Measurements from ENCODE around the gene DLEC1.

Gene DLEC1

DNA sequence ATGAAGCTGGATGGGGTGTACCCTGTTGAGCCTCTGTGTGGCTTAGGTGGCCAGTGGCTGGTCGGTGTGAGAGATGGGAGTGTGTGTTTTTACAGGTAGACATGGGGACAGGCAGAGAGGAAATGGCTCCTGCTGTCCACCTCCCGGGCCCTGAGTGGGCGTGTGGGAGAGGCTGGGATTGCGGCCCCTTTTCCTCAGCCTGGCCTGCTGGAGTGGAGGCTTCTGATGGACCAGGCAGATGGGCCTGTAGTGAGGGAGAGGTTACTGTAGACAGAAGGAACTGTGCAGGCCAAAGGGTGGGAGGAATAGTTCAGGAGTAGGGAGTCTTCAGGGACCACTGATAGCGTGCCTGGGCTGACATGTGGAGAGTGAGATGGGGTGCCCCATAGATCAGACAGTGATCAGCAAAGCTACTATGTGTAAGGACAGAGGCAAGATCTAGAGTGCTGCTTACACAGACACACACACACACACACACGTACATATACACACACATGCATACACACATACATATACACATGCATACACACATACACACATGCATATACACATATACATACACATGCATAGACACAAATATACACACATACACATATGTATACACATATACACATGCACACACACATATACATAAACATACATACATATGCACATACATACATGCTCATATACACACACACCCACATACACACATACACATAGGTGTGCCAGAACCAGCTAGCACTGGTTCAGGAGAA is 71.5 kb downstream of the DLEC1 start:
- peak; percentile 24 for DNase-seq

DNA sequence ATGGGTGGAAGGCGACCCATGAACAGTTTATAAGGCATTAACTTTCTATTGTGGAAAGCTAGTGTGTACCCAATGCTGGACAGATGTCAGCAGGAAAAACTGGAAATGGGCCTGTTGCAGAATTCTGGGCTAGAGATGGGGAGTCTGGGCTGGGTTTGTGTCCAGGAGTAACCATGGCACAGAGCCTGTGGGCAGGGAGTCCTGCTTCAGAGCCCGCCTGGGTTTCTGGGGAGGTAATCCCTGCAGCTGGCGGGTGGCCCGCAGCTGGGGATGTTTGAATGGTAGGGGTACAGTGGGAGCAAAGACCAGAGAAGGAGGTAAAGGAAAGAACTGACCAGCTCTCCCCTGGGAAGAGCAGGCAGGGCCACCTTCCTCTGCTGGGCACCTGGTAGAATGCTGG is 72.2 kb downstream of the DLEC1 start:
- no peak for DNase-seq

DNA sequence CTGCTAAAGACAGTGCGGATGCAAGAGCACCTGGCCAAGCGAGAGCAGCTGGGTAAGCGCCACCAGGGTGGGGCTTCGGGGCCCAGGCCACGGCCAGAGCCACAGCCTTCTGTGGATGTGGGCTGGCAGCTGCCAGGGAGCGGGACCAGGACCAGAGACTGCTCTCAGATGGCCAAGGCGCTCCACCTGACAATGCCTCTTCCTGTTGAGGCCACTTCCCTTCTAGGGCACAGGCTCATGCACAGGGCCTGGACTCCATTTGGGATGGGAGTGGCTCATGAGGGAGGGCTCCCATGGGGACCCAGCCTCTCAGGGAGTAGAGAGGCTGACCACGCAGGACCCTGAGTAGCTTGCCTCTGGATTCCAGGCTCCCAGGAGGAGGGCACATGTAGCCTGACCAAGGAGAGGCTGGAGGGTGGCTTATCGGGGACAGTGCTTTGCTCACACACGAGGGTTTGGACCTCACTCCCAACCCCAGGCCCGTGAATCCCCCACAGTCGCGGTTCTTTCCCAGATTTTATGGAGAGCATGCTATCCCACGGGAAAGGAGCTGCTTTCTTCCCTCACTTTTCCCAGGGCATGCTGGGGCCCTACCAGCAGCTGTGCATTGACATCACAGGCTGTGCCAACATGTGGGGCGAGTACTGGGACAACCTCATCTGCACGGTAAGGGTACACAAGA is 72.8 kb downstream of the DLEC1 start:
- peak; percentile 25 for DNase-seq

DNA sequence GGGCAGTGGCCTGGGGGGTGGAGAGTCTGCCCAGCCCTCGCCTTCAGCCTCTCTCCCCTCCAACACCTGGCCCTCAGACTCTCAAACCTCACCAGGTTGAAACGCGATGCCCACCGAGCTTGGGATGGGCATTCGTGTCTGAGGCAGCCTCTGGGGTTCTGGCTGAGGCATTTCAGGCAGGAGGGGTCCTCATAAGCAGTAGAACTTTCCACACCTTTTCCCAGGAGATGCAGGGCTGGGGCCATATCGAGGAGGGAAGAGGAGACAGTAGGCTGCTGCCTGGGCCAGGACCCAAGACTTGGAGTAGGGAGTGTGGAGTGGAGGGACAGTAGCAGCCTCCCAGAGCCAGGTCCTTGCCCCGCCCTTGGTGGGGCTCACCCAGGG is 73.4 kb downstream of the DLEC1 start:
- DNase-seq: no peak

DNA sequence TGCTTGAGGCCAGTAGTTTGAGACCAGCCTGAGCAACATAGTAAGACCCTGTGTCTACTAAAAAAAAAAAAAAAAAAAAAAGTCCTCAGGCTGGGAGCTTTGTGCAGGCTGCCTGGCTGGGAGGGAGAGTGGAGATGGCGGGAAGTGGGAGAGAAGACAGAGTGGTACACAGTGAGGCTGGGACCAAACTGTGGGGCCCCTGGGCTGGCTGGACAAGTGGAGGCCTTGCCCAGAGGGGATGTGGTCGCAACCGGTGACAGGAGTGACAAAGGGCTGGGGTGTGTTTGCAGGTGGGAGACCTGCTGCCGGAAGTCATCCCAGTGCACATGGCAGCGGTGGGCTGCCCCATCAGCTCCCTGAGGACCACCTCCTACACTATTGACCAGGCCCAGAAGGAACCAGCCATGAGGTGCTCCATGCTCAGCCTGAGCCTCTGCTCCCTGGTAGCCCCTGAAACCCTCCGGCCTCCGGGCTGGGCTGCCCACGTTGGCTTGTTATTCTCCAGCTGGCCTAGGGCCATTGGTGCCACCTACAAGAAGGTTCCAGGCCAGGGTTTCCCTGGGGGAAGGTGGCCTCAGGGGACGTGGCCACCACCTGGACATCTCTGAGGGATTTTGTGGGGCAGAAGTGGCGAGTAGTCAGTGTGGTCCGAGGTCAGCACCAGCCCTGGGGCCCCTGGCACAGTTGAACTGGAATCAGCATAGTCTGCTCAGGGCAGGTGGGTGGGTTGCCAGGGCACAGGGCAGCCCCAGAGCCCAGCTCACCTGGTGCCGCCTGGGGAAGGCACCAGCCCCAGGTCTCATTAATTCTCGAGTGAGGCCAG is 75.3 kb downstream of the DLEC1 start:
- peak; percentile 25 for DNase-seq

DNA sequence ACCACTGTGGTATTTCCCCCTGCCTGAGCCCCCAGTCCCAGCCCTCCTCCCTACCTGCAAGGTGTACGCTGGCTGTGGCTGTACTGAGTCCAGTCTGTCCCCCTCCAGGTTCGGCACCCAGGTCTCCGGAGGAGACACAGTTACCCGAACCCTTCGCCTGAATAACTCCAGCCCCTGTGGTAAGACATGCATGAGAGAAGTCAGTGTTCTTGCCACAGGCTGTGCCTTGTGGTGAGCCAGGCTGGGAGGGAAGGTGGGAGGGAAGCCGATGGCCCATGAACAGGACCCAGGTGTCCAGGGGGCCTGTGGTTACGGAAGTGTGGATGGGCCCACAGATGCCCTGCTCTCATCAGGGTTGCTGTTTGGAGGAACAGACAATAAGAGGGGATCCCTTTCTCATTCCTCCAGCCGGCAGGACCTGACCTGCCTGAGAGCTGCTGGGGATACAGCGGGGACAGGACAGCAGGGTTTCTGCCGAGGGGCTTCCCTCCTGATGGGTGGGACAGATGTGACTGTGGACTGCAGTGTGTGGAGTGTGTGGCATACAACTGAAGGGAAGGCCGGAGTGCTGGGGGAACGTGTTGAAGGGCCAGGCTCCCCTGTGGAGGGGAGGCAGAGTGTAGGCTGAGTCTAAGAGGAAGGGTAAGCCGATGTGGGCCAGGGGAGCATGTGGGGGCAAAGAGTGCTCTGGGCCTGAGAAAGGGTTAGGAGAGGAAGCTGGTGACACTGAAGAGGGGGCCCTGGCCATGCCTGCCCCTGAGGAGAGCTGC is 76.1 kb downstream of the DLEC1 start:
- peak; percentile 26 for DNase-seq

DNA sequence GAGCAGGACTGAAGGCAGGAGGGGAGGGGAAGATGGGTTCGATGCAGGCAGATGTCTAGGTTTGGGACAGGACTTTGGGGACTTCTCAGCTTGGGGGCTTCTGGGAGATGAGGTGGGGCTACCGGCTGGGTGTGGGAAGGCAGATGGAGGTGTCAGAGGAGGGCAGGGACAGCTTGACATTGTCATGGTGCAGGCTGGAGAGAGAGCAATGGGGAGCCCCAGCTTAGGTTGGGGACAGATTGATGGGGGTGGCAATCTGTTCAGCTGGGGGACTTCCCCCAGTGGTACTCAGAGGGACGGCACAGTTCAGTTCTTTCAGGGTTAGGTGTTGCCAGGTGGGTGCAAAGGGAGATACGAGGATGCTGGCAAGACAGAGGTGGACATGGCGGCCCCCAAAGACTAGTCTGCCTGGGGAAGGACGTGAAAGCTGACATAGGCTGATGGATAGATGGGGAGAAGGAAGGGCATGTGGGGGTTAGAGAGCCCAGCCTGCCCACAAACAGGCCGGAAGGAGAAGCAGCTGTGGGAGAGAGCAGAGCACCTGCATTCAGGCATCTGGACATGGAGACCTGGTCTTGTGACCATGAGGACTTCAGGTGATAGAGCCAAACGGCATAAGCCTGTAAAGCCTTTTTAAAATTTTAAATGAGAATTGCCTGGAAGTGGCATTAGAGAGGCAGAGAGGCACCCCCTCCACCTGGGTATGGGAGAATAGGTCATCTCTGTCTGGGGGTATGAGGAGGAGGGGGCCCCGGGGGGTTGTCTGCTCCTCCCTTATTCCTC is 76.8 kb downstream of the DLEC1 start:
- DNase-seq: peak; percentile 26

DNA sequence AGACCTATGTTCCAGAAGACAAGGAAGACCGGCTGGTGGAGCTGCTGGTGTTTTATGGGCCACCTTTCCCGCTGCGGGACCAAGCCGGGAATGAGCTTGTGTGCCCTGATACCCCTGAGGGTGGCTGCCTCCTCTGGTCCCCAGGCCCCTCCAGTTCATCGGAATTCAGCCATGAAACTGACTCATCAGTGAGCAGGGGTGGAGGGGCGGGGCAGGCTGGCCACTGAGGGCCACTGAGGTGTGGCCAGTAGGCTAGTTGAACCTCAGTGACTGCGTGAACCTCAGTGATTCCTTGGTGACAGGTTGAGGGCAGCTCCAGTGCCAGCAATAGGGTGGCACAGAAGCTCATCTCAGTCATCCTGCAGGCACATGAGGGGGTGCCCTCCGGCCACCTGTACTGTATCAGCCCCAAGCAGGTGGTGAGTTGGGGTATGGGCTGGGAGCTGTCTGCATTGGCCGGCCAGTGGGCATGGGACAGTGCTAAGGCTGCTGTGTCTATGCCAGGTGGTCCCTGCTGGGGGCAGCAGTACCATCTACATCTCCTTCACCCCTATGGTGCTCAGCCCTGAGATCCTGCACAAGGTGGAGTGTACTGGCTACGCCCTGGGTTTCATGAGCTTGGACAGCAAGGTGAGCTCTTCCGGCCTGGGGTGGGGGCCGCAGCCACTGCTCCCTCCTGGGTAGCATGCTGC is 77.6 kb downstream of the DLEC1 start:
- DNase-seq: peak; percentile 25

DNA sequence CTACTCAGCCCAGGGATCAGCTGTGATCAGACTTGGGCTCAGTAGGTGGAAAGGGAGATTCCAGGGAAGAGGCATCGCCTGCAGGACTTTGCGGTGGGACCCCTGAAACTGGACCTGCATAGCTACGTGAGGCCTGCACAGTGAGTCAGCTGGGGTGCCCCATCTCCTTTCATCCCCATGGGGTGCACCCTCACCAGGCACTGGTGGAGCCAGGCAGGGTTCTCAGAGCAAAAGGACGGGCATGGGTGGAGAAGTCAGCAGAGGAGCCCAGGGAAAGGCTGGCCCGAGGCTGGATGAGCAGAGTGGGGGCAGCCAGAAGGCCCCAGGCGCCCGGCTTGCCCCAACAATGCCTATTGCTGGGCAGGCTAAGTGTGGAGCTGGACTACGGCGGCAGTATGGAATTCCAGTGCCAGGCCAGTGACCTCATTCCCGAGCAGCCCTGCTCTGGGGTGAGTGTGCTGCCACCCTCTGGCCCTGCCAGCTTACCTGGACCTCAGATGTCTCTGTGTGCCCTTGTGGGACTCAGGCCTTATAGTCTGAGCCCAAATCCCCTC is 78.2 kb downstream of the DLEC1 start:
- DNase-seq: no peak

DNA sequence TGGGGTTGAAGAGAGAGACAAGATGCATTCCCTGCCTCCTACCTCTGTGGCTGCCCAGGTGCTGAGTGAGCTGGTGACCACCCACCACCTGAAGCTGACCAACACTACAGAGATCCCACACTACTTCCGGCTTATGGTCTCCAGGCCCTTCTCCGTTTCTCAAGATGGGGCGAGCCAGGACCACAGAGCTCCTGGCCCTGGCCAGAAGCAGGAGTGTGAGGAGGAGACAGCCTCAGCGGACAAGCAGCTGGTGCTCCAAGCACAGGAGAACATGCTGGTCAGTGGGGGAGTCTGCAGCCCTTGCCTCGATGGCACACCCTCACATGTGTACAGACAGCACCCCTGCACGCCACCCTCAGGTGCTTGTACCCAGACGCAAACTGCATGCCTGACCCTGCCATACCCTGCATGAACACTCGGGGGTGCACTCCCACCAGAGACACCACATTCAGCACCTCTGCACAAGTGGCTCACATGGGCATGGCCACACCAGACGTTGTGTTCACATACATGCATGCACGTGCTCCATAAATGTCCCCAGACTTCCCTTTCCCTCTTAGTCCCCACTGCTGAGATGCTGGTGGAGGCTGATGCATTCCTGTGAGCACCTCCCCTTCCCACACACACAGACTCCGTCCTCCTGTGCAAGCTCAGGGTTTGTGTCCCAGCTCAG is 78.9 kb downstream of the DLEC1 start:
- peak; percentile 70 for DNase-seq

DNA sequence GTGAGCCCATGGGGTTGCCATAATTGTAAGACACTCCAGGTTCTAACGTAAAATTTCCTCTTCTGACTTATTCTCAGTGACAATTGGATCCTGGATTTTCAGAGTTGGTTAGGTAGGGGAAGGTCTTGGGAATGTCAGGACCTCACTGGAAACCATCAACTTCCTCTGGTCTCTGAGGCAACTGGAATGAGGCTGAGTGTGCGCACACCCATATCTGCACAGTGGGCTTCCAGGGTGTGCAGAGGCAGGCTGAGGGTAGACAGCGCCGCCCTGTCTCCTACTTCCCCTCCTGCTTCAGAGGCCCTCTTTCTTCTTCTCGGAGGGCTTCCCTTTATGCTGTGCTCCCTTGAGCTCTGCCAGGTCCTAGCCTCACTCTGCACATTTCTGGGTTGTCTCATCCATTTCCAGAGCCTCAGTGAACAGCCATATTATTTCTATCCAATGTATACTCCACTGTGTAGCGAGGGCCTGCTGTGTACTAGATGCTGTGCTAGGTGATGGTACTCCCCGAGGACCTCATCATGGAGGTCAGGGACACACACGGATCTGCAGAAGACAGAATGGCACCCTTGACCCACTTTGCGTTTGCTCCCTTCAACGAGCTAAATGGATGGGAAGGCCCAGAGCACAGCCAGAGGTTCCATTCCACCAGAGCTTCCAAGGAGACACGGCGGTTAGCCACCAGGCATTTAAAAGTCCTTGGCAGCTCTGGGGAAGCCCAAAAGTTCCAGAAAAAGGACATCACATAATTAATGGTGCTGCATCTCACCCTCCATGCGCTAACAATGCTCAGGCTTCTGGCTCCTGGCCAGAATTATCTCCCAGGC is 79.6 kb downstream of the DLEC1 start:
- DNase-seq: peak; percentile 17

DNA sequence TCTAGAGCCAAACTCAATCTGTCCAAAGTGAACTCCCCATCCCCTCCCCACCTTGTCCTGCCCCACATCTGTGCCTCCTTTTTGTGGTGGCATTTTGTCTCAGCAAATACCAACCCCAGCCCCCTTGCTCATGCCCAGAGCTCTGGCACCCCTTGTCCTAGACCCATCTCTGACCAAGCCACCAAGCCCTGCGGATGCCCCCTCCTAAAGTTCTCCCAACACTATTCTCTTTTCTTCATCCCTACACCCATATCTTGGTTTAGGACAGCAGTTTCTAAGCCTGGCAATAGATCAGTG is 80.2 kb downstream of the DLEC1 start:
- DNase-seq: peak; percentile 7

DNA sequence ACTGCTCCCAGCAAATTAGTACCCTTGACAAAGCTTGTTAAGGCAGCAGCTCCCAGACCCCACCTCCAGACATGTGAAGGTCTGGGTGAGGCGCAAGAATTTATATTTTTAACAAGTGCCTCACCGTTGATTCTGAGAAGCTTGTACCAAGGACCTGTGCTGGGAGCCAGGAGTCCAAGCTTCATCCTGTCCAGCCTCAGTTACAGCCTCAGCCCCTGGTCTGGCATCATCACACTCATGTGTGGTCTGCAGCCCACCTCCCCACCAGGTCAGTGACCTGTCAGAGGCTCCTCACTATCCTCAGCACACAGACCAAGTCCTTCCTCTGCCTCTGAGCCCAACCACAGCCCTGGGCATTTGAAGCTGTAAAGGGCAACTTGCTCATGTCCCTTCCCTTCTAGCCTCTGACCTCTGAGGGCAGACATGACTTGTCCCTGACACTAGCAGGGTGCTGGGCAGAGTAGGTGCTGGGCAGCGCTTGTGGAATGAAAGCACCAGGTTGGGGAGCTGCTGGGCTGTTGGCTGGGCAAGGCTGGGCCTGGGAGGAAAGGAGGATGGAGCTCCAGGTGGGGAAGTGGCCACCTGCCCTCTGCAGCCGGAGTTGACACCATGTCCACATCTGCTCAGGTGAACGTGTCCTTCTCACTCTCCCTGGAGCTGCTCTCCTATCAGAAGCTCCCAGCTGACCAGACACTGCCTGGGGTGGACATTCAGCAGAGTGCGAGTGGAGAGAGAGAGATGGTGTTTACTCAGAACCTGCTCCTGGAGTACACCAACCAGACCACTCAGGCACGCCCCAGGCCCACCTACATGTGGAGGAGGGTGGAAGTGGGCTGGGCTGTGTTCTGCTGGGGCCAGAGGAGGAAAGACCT is 81.0 kb downstream of the DLEC1 start:
- peak; percentile 29 for DNase-seq

DNA sequence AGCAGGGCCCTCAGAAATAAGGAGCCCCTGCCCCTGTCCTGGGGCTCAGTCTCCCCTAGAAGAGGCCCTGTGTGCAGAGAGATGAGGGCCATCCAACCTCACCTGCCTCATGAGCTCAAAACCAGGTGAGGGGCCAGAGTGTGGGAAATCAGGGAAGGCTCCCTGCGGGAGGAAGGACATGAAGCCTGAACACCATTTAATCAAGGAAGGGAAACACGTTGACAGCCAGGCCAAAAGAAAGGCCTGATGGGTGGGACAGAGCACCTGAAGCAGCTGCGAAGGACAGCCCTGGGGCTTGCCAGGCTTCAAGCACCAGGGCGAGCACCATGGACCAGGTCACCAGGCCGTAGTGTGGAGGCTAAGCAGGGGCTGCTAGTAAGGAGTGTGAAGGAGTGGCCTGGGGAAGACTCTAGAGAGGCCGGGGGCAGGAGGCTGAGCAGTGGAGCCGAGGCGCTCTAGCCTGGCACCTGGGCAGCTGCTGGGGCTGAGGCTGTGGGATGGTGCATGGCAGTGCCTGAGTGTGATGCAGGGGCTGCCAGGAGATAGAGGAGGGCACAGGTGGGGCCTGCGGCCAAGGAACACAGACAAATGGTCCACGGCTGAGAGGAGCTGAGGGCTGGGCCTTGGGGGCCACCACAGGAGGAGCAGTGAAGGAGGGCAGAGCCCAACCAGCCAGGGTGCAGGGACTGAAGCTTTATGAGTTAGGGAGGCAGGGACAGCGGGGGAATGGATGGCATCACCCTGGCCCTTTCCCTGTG is 81.9 kb downstream of the DLEC1 start:
- peak; percentile 21 for DNase-seq

DNA sequence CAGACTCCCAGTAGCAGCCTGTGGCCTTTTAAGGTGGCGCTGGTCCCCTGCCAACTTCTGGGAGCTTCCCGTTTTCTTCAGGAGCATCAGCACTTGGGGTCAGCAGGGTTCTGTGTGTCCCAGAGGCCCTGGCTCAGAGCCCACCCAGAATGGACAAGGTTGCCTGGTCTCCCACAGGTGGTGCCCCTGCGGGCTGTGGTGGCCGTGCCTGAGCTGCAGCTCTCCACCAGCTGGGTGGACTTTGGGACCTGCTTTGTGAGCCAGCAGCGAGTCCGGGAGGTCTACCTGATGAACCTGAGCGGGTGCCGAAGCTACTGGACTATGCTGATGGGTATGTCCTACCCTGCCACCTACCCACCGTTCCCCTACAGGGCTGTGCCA is 82.4 kb downstream of the DLEC1 start:
- peak; percentile 25 for DNase-seq

DNA sequence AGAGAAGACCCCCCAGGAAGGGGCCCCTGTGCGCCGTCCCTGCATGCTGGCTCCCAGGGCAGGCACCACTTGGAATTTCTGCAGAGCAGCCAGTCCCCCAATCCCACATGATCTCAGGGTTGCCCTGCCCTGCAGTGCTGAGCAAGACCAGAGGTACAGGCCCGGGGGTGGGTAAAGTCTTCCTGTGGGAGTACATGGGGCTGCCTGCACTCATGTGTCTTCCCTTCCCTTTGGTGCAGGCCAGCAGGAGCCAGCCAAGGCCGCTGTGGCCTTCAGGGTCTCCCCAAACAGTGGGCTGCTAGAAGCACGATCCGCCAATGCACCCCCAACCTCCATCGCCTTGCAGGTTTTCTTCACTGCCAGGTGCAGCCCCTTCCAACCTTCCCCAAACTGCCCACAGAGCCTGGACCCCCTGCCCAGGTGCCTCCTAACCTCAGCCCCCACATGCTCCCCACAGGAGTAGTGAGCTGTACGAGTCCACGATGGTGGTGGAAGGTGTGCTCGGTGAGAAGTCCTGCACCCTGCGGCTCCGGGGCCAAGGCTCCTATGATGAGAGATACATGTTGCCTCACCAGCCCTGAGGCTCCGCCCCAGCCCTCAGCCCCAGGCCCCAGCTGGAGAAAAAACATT is 82.9 kb downstream of the DLEC1 start:
- DNase-seq: peak; percentile 25

DNA sequence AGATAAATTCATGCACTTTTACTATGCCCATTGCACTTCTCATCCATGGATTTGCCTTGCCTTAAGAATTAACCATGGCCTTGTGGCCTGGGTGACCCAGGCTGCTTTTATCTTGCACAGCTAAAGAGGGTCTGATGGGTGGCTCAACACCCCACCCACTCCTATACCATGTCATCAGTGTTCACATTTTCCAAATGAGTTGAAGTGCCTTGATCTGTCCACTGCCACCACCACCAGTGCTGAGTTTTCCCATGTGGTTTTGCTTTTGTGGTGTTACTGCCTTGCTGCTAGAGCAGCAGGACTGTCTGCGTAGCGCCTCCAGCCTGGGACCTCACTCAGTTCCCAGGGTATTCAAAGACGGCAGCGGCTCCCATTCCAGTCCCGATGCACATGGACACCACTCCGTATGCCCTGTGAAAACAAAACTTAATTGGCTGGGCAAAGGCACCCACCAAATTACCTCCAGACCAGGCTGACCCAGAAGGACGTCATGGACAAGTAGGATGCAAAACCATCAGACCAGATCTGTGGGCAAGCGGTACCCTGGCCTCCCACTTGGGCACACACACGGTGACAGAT is 83.8 kb downstream of the DLEC1 start:
- peak; percentile 14 for DNase-seq

All from activated CD4-positive, CD25-positive, alpha-beta regulatory T cell treated with anti-CD3 and anti-CD28 coated beads, Interleukin-2, amount 50 U/mL, for 72 hours (primary cell).